Activated CD8-positive, alpha-beta T cell treated with anti-CD3 and anti-CD28 coated beads for 36 hours (primary cell): ENCODE data around the gene MAPKAPK5. TPM values are rescaled to one million over a fixed set of nuclear protein-coding genes. Genes with fewer than 3 reads are reported as not detected.

Source experiments
- ATAC-seq: fragments of 200-7000 bp; cut with Tn5 transposase; one replicate; pipeline ENCODE4 v1.10.0; 2021; ENCODE audit warnings: mild to moderate bottlenecking, moderate library complexity
- CTCF ChIA-PET: fragments of 350-600 bp; sonication (Branson Sonifier 250); formaldehyde crosslinking; loops from one replicate; lab custom pipeline; 2021; ENCODE audit warnings: antibody characterized with exemption; lab: Charles Lee
- POLR2A ChIA-PET: fragments of 350-600 bp; sonication (Branson Sonifier 250); formaldehyde crosslinking; loops from one replicate; lab custom pipeline; 2021; ENCODE audit warnings: antibody characterized with exemption; lab: Charles Lee
- DNase-seq: peaks from one replicate; pipeline ENCODE4 v3.0.0-alpha.2; 2020
- H3K27ac Mint-ChIP-seq: one replicate; pipeline ENCODE4 v1.8.0; 2021; ENCODE audit warnings: mild to moderate bottlenecking, mixed read lengths
- H3K27me3 Mint-ChIP-seq: one replicate; pipeline ENCODE4 v1.8.0; 2021; ENCODE audit warnings: mixed read lengths
- H3K36me3 Mint-ChIP-seq: one replicate; pipeline ENCODE4 v1.8.0; 2021; ENCODE audit warnings: low read depth, mixed read lengths
- H3K4me1 Mint-ChIP-seq: one replicate; pipeline ENCODE4 v1.8.0; 2021; ENCODE audit warnings: low read depth, mixed read lengths
- H3K4me3 Mint-ChIP-seq: one replicate; pipeline ENCODE4 v1.8.0; 2021; ENCODE audit warnings: mild to moderate bottlenecking, moderate library complexity, mixed read lengths
- H3K9me3 Mint-ChIP-seq: one replicate; pipeline ENCODE4 v1.8.0; 2021; ENCODE audit warnings: mixed read lengths
- intact Hi-C: fragments of 100-400 bp; cut with micrococcal nuclease; formaldehyde crosslinking; loops from one replicate; pipeline ENCODE4 v1.10.0; 2022
- total RNA-seq, 2 experiments: library from RNA; stranded (reverse); gene quantifications; one replicate each; pipeline ENCODE4 v1.2.3, GENCODE V29; 2021
- TF ChIP-seq, protein P1 (sequence below): fragments of 200-600 bp; IDR thresholded peaks from one replicate; pipeline ENCODE4 v1.8.0; 2022; ENCODE audit warnings: antibody characterized with exemption, mild to moderate bottlenecking

MAPKAPK5 gene
- total RNA-seq, 2 experiments from 2014 or later = 54.3 to 64.2 TPM

DNA sequence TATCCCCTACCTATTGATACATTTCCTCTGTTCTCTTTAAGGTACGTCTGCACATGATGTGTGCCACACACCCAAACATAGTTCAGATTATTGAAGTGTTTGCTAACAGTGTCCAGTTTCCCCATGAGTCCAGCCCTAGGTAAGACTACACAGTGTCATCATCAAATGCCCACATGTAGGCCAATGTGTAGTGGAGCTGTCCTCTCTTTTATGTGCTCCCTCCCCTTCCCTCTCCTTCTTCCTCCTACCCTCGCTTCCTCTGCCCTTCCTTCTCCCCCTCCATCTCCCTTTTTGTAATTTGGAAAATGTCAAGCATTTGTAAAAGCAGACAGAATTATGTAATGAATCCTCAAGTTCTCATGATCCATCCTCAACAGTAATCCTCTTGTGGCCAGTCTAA lies 25.5 kb downstream of the MAPKAPK5 start:
- Mint-ChIP-seq H3K4me3 (no peak overlapping the region), H3K36me3 (peaks cover 43% of the 10 kb centered on the region), H3K27me3 (no peaks in the 10 kb centered on the region), H3K27ac (peak overlapping the region; percentile 32), H3K4me1 (peaks cover 12% of the 10 kb centered on the region), H3K9me3 (no peaks in the 10 kb centered on the region)
- DNase-seq (no peak), ATAC-seq (no peak)
- POLR2A ChIA-PET = no interaction called here
- CTCF ChIA-PET = no interaction called here
- intact Hi-C loops = no loop called here
- TF ChIP-seq, protein P1, sequence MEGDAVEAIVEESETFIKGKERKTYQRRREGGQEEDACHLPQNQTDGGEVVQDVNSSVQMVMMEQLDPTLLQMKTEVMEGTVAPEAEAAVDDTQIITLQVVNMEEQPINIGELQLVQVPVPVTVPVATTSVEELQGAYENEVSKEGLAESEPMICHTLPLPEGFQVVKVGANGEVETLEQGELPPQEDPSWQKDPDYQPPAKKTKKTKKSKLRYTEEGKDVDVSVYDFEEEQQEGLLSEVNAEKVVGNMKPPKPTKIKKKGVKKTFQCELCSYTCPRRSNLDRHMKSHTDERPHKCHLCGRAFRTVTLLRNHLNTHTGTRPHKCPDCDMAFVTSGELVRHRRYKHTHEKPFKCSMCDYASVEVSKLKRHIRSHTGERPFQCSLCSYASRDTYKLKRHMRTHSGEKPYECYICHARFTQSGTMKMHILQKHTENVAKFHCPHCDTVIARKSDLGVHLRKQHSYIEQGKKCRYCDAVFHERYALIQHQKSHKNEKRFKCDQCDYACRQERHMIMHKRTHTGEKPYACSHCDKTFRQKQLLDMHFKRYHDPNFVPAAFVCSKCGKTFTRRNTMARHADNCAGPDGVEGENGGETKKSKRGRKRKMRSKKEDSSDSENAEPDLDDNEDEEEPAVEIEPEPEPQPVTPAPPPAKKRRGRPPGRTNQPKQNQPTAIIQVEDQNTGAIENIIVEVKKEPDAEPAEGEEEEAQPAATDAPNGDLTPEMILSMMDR = no peak

DNA sequence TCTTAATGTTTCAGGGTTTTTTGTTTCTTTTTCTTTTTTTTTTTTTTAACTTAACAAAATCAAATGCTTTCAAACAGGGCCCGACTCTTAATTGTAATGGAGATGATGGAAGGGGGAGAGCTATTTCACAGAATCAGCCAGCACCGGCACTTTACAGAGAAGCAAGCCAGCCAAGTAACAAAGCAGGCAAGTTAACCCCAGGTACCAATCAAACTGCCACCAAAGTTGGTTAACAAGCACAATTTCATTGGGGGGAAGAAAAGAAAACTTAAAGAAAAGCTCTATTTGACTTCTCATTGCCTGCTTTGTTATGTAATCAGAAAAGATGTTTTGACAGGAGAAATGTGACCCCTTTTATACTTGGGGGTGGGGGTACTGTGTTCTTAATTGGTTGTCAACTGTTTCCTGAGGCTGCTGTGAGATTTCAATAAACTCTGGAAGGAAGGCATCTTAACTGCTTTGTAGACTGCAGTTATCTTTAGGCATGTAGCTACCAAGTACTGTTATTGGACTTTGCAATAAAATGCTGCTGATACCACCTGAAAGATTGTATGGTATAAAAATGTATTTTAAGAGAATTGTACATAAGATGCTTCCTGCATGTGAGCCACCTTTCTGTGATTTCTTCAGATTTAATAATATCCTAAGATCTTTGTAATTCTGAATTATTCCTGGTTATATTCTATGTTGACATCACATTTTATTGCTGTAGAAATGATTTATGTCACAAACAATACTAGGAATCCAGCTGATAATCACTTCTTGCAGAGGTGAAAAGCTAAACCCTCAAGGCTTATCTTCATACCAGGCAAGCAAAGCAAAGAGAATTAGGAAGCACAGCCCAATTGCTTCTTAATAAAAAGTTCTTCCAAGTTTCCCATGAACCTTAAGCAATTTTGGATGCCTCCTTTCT lies 26.9 kb downstream of the MAPKAPK5 start:
- Mint-ChIP-seq H3K4me3 (no peak overlapping the region), H3K4me1 (peaks cover 5% of the 10 kb centered on the region), H3K9me3 (no peaks in the 10 kb centered on the region), H3K27ac (no peak overlapping the region), H3K36me3 (peaks cover 51% of the 10 kb centered on the region), H3K27me3 (no peaks in the 10 kb centered on the region)
- DNase-seq (no peak), ATAC-seq (no peak)
- intact Hi-C loops = no loop called here
- CTCF ChIA-PET = interaction anchor here (0.9 kb wide), 1 partner anchor 11 kb away, joined by 3 read pairs; no protein-coding TSS in a partner anchor
- POLR2A ChIA-PET = no interaction called here
- TF ChIP-seq, protein P1 = no peak

DNA sequence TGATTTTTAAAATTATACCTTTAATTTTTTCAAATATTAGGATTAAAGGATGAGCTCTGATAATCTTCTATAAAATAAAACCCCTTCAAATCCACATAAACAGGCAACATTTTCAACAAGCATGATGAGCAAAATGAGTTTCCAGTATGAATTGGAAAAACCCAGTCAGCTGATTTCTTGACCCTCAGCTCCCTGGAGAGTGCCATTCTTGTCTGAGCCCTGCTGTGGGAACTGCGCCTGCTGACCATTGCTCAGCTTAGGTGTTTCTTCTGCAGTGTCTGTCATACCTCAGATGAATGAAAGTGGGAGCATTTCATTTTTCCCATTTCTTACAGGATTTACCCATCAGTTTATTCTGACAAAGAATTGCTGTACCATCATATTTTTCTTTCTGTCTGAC lies 27.6 kb downstream of the MAPKAPK5 start:
- TF ChIP-seq, protein P1 = no peak
- DNase-seq (no peak), ATAC-seq (no peak)
- POLR2A ChIA-PET = no interaction called here
- Mint-ChIP-seq H3K27ac (no peak overlapping the region), H3K4me1 (peaks cover 5% of the 10 kb centered on the region), H3K27me3 (no peaks in the 10 kb centered on the region), H3K36me3 (peaks cover 51% of the 10 kb centered on the region), H3K9me3 (no peaks in the 10 kb centered on the region), H3K4me3 (no peak overlapping the region)
- intact Hi-C loops = no loop called here
- CTCF ChIA-PET = interaction anchor here (0.8 to 0.9 kb wide), 2 partner anchors 11 to 16 kb away, joined by 3 read pairs; no protein-coding TSS in a partner anchor

DNA sequence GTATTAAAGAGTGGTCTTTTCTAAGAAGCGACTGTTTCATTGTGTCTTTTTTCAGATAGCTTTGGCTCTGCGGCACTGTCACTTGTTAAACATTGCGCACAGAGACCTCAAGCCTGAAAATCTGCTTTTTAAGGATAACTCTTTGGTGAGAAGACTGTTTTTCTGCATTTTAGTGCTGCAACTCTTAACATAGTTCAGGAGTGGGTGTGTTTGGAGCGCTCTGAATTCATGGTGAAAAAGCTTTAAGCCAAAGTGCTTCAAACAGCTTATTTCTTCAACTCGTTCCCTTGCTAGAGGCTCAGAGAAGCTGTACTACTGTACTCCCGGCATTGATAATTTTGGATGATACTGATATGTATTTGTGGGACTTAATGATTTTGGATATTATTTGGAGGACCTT lies 28.2 kb downstream of the MAPKAPK5 start:
- TF ChIP-seq, protein P1 = no peak
- intact Hi-C loops = no loop called here
- H3K9me3 Mint-ChIP-seq = no peaks in the 10 kb centered on the region
- ATAC-seq (no peak), DNase-seq (no peak)
- H3K36me3 Mint-ChIP-seq = peaks cover 50% of the 10 kb centered on the region
- no peak overlapping the region for H3K27ac Mint-ChIP-seq
- H3K27me3 Mint-ChIP-seq = no peaks in the 10 kb centered on the region
- ChIA-PET CTCF (interaction anchor here (0.8 to 0.9 kb wide), 2 partner anchors 10 to 16 kb away, joined by 3 read pairs; no protein-coding TSS in a partner anchor), POLR2A (interaction anchor here (0.6 kb wide), 1 partner anchor 73 kb away, joined by 3 read pairs; no protein-coding TSS in a partner anchor)
- H3K4me3 Mint-ChIP-seq = no peak overlapping the region
- peaks cover under 1% of the 10 kb centered on the region for H3K4me1 Mint-ChIP-seq

GRCh38 chr12:111870706-111871105 lies 28.7 kb downstream of the MAPKAPK5 start:
- H3K27ac Mint-ChIP-seq = no peak overlapping the region
- no peaks in the 10 kb centered on the region for H3K9me3 Mint-ChIP-seq
- CTCF ChIA-PET = interaction anchor here (1.0 kb wide), 1 partner anchor 9 kb away, joined by 4 read pairs; no protein-coding TSS in a partner anchor
- H3K4me1 Mint-ChIP-seq = no peaks in the 10 kb centered on the region
- ATAC-seq (no peak), DNase-seq (no peak)
- intact Hi-C loops = no loop called here
- TF ChIP-seq, protein P1 = no peak
- H3K36me3 Mint-ChIP-seq = peaks cover 48% of the 10 kb centered on the region
- no peaks in the 10 kb centered on the region for H3K27me3 Mint-ChIP-seq
- POLR2A ChIA-PET = interaction anchor here (0.6 kb wide), 1 partner anchor 72 kb away, joined by 3 read pairs; no protein-coding TSS in a partner anchor
- no peak overlapping the region for H3K4me3 Mint-ChIP-seq
